Hematopoietic multipotent progenitor cell treated with erythropoietin and hydrocortisone succinate and interleukin-3 and kit ligand, for 15 days (in vitro differentiated cells): Measurements from ENCODE around the gene CNTN6.

Experiments
- DNase-seq: peaks from one replicate; pipeline ENCODE4 v3.0.0-alpha.2; 2015; ENCODE audit warnings: low spot score

Gene CNTN6

DNA sequence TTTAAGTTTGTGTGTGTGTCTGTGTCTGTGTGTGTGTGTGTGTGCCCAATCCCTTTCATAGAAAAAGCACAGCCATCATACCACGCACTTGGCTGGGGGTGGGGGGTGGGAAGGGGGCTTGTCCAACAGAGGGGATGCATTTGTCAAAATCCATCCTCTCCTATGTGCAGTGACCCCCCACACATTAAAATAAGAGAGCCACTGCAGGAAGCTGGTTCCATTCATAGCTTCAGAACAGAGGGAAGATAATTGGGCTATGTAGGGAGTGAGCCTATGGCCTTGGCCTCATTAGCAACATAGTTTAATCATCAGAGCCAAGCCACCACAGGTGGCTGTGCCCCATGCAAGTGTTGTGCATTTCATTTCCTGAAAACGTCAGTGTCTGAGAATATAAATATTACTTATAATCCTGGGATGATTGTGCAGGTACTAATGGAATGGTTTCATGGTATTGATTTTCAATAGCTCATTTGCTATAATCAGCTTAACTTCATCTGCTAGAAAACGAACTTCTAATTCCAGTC, 330.8 kb downstream of the CNTN6 start:
- no peak for DNase-seq

DNA sequence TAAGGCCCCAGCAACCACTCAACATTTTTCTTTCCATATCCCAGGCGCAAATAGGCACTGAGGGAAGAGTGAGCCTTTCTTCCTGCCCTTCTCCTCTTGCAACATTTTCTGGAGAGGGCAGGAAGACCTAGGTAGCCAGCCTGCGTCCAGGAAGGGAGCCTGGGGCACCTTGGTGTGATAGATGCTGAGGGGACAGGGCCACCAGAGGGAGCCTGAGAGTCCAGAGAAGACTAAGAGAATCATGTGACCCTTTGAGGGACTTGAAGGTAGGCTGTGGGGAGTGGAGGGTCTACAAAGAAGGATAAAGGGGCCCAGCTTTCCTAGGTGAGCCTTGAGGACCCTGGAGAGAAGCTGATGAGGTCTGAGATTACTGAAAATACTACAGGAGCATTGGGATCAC, 346.6 kb downstream of the CNTN6 start:
- DNase-seq = no peak

GRCh38 chr3:1442271-1442670, 349.4 kb downstream of the CNTN6 start:
- no peak for DNase-seq

- DNase-seq = no peak
Measured at GRCh38 chr3:1444195-1444594, 351.4 kb downstream of the CNTN6 start.

DNA sequence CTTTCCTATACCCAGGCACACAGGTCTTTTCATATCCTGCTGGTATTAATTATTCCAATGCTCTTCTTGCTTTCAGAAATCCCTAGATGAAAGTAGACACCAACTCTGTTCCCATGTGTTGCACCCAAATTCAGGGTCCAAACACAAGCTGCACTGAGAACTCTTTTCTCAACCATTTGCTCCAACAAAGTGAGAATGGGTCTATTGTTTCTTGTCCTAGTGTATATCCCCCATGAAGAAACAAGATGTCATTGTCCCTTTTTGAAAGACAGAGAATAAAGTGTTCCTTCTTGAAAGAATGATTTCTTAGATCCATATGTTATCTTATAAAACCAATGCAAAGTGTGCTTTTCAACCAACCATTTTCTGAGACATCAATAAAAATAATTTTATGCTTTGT, 353.7 kb downstream of the CNTN6 start:
- DNase-seq = no peak

DNA sequence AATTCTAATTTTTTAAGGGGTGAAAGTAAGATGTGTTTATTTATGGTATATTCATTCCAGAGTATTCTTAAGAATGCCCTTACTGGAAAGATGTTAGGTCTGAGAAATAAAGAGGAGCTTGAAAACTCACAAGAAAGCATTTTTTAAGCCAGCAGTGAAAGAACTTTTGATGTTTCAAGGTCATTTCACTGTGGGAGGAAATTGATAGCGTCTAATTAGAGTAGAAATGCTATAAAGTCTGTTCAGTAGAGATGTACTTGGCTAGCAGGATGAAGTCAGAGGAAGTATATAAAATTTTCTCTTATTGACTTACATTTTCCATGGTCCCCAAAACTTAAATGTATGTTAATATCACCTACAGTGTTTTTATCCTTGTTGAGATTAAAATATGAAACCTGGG, 354.6 kb downstream of the CNTN6 start:
- DNase-seq = no peak

DNA sequence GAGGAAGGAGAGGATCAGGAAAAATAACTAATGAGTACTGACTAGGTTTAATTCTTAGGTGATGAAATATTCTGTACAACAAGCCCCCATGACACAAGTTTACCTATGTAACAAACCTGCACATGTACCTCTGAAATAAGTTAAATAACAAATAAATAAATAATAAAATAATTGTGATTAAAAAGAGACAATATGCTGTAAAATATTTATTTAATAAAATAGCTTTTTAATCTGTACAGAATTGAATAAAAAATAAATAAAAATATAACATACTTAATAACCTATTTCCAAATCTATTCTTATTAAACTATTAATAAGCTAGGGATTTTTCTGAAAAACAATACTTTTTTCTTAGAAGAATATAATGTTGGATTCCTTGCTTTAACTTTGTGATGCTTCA, 355.6 kb downstream of the CNTN6 start:
- DNase-seq = no peak
